HEK293 (cell line): ENCODE results near the gene TIGIT.

Experiments used
- CTCF ChIA-PET: fragments of 350-600 bp; formaldehyde crosslinking; extraction: SDS; loops from one replicate; lab custom pipeline; 2021; ENCODE audit warnings: antibody characterized with exemption; lab: Yijun Ruan, JAX
- POLR2A ChIA-PET: fragments of 300-600 bp; formaldehyde crosslinking; extraction: SDS; loops from one replicate; lab custom pipeline; 2020; ENCODE audit warnings: antibody characterized with exemption, inconsistent platforms; lab: Yijun Ruan, JAX
- H3K27ac ChIP-seq: fragments of 200-500 bp; sonication (Bioruptor generic); 2 replicates; pipeline ENCODE4 v1.5.1; 2014; ENCODE audit warnings: low read depth, low read length, control low read depth, inconsistent platforms; ENCODE audit errors: extremely low read depth
- H3K36me3 ChIP-seq, 2 experiments: fragments of 200-500 bp in 1 of 2; sonication (Bioruptor generic) in 1 of 2; 1 replicate in 1 of 2; 2 replicates in 1 of 2; pipeline ENCODE4 v1.5.1; 2014 to 2017; ENCODE audit warnings: inconsistent platforms in 2 of 2, low read length in 2 of 2; ENCODE audit not compliant: control insufficient read depth in 2 of 2, insufficient read depth in 1 of 2
- H3K4me1 ChIP-seq: fragments of 200-500 bp; sonication (Bioruptor generic); 2 replicates; pipeline ENCODE4 v1.5.1; 2014; ENCODE audit warnings: mild to moderate bottlenecking, low read length, inconsistent platforms; ENCODE audit not compliant: control insufficient read depth, insufficient read depth
- H3K4me3 ChIP-seq: 2 replicates; pipeline ENCODE4 v1.5.1; 2011; ENCODE audit warnings: low read depth, mild to moderate bottlenecking, control low read depth, low read length, moderate library complexity
- H3K9me3 ChIP-seq: fragments of 200-500 bp; sonication (Bioruptor generic); 2 replicates; pipeline ENCODE4 v1.5.1; 2014; ENCODE audit warnings: low read depth, low read length, inconsistent platforms; ENCODE audit not compliant: control insufficient read depth, insufficient read depth
- KLF1 ChIP-seq: fragments of 450-650 bp; formaldehyde crosslinking; IDR thresholded peaks from 2 replicates; pipeline ENCODE4 v1.5.1; 2016; ENCODE audit warnings: missing biosample characterization, missing genetic modification characterization
- KLF17 ChIP-seq: fragments of 450-650 bp; formaldehyde crosslinking; IDR thresholded peaks from 2 replicates; pipeline ENCODE4 v1.5.1; 2016; ENCODE audit warnings: missing biosample characterization, missing genetic modification characterization
- KLF7 ChIP-seq: fragments of 450-650 bp; formaldehyde crosslinking; IDR thresholded peaks from 2 replicates; pipeline ENCODE4 v1.5.1; 2016; ENCODE audit warnings: missing biosample characterization, missing genetic modification characterization, borderline replicate concordance
- KLF8 ChIP-seq: fragments of 450-650 bp; formaldehyde crosslinking; IDR thresholded peaks from 2 replicates; pipeline ENCODE4 v1.5.1; 2016; ENCODE audit warnings: missing biosample characterization, missing genetic modification characterization
- OSR2 ChIP-seq: fragments of 450-650 bp; formaldehyde crosslinking; IDR thresholded peaks from 2 replicates; pipeline ENCODE4 v1.5.1; 2016; ENCODE audit warnings: missing biosample characterization, missing genetic modification characterization
- PRDM1 ChIP-seq: fragments of 450-650 bp; formaldehyde crosslinking; IDR thresholded peaks from 2 replicates; pipeline ENCODE4; 2016; ENCODE audit warnings: missing biosample characterization, missing genetic modification characterization
- TSHZ1 ChIP-seq: fragments of 450-650 bp; formaldehyde crosslinking; IDR thresholded peaks from 2 replicates; pipeline ENCODE4 v1.5.1; 2016; ENCODE audit warnings: missing biosample characterization, missing genetic modification characterization, borderline replicate concordance
- ZBTB1 ChIP-seq: fragments of 450-650 bp; formaldehyde crosslinking; IDR thresholded peaks from 2 replicates; pipeline ENCODE4 v1.5.1; 2016; ENCODE audit warnings: missing biosample characterization, missing genetic modification characterization
- ZBTB17 ChIP-seq: fragments of 450-650 bp; formaldehyde crosslinking; IDR thresholded peaks from 2 replicates; pipeline ENCODE4 v1.5.1; 2016; ENCODE audit warnings: missing biosample characterization, missing genetic modification characterization
- ZEB2 ChIP-seq: fragments of 450-650 bp; formaldehyde crosslinking; IDR thresholded peaks from 2 replicates; pipeline ENCODE4 v1.5.1; 2016; ENCODE audit warnings: missing biosample characterization, missing genetic modification characterization
- ZNF133 ChIP-seq: fragments of 450-650 bp; formaldehyde crosslinking; IDR thresholded peaks from 2 replicates; pipeline ENCODE4 v1.5.1; 2016; ENCODE audit warnings: missing biosample characterization, missing genetic modification characterization
- ZNF23 ChIP-seq: fragments of 450-650 bp; formaldehyde crosslinking; IDR thresholded peaks from 2 replicates; pipeline ENCODE4 v1.5.1; 2016; ENCODE audit warnings: missing biosample characterization, missing genetic modification characterization, borderline replicate concordance
- ZNF391 ChIP-seq: fragments of 450-650 bp; formaldehyde crosslinking; IDR thresholded peaks from 2 replicates; pipeline ENCODE4 v1.5.1; 2016; ENCODE audit warnings: low read depth, missing biosample characterization, missing genetic modification characterization, borderline replicate concordance
- ZNF416 ChIP-seq: fragments of 450-650 bp; formaldehyde crosslinking; IDR thresholded peaks from 2 replicates; pipeline ENCODE4 v1.5.1; 2016; ENCODE audit warnings: missing biosample characterization, missing genetic modification characterization
- ZNF426 ChIP-seq: fragments of 450-650 bp; formaldehyde crosslinking; IDR thresholded peaks from 2 replicates; pipeline ENCODE4 v1.5.1; 2017; ENCODE audit warnings: missing biosample characterization, missing genetic modification characterization, mild to moderate bottlenecking, inconsistent platforms, moderate library complexity
- ZNF488 ChIP-seq: fragments of 450-650 bp; formaldehyde crosslinking; IDR thresholded peaks from 2 replicates; pipeline ENCODE4 v1.5.1; 2016; ENCODE audit warnings: missing biosample characterization, missing genetic modification characterization
- ZNF501 ChIP-seq: fragments of 450-650 bp; formaldehyde crosslinking; IDR thresholded peaks from 2 replicates; pipeline ENCODE4 v1.5.1; 2016; ENCODE audit warnings: missing biosample characterization, missing genetic modification characterization
- ZNF514 ChIP-seq: fragments of 450-650 bp; formaldehyde crosslinking; IDR thresholded peaks from 2 replicates; pipeline ENCODE4 v1.5.1; 2016; ENCODE audit warnings: missing biosample characterization, missing genetic modification characterization
- ZNF658 ChIP-seq: fragments of 450-650 bp; formaldehyde crosslinking; IDR thresholded peaks from 2 replicates; pipeline ENCODE4; 2016; ENCODE audit warnings: missing biosample characterization, missing genetic modification characterization
- ZNF670 ChIP-seq: fragments of 450-650 bp; formaldehyde crosslinking; IDR thresholded peaks from 2 replicates; pipeline ENCODE4 v1.5.1; 2016; ENCODE audit warnings: missing biosample characterization, missing genetic modification characterization, low read depth
- ZSCAN4 ChIP-seq: fragments of 450-650 bp; formaldehyde crosslinking; IDR thresholded peaks from 2 replicates; pipeline ENCODE4 v1.5.1; 2017; ENCODE audit warnings: missing biosample characterization, missing genetic modification characterization
- TF ChIP-seq, protein P1 (sequence below): fragments of 450-650 bp; formaldehyde crosslinking; IDR thresholded peaks from 2 replicates; pipeline ENCODE4 v1.5.1; 2016; ENCODE audit warnings: missing biosample characterization, missing genetic modification characterization
- TF ChIP-seq, protein P2 (sequence below): fragments of 450-650 bp; formaldehyde crosslinking; IDR thresholded peaks from 2 replicates; pipeline ENCODE4 v1.5.1; 2017; ENCODE audit warnings: missing biosample characterization, mild to moderate bottlenecking, missing genetic modification characterization, moderate library complexity

The TIGIT gene

DNA sequence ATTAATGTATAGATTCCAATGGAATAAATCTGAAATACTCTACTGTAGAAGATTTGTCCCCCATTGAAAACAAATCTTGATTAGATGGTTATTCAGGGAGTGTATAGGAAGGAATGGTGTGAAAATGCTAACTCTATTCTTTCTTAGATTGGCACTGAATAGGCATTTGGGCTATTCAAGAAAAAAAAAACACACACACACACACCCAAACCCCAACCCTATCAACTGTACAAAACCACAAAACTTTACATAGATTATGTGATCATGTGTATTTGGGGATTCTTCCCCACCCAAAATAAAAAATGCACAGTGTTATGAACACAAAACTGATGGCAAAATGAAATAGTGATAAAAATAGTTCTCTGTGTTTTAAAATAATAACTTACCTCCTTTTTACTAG, 61.8 kb downstream of the TIGIT start:
- POLR2A ChIA-PET = no interaction called here
- CTCF ChIA-PET = interaction anchor here (1.1 kb wide), 1 partner anchor 62 kb away, joined by 6 read pairs; the partner anchor contains the start of gene TIGIT
- no peak overlapping the region for H3K27ac ChIP-seq
- peaks cover 0 to 12% of the 10 kb centered on the region in 2 experiments; a peak in 1 of 3 replicates for H3K36me3 ChIP-seq
- H3K4me3 ChIP-seq = no peak overlapping the region
- H3K9me3 ChIP-seq = no peaks in the 10 kb centered on the region
- no peaks in the 10 kb centered on the region for H3K4me1 ChIP-seq
- TF ChIP-seq ZNF514 (tag by site-specific recombination) (no peak), ZNF133 (tag by site-specific recombination) (no peak), PRDM1 (tag by site-specific recombination) (no peak), ZNF488 (tag by site-specific recombination) (no peak), ZNF670 (tag by site-specific recombination) (no peak), ZSCAN4 (no peak), ZBTB1 (tag by site-specific recombination) (no peak), ZNF416 (tag by site-specific recombination) (no peak), ZBTB17 (tag by site-specific recombination) (no peak), KLF8 (no peak)
- TF ChIP-seq, protein P1, sequence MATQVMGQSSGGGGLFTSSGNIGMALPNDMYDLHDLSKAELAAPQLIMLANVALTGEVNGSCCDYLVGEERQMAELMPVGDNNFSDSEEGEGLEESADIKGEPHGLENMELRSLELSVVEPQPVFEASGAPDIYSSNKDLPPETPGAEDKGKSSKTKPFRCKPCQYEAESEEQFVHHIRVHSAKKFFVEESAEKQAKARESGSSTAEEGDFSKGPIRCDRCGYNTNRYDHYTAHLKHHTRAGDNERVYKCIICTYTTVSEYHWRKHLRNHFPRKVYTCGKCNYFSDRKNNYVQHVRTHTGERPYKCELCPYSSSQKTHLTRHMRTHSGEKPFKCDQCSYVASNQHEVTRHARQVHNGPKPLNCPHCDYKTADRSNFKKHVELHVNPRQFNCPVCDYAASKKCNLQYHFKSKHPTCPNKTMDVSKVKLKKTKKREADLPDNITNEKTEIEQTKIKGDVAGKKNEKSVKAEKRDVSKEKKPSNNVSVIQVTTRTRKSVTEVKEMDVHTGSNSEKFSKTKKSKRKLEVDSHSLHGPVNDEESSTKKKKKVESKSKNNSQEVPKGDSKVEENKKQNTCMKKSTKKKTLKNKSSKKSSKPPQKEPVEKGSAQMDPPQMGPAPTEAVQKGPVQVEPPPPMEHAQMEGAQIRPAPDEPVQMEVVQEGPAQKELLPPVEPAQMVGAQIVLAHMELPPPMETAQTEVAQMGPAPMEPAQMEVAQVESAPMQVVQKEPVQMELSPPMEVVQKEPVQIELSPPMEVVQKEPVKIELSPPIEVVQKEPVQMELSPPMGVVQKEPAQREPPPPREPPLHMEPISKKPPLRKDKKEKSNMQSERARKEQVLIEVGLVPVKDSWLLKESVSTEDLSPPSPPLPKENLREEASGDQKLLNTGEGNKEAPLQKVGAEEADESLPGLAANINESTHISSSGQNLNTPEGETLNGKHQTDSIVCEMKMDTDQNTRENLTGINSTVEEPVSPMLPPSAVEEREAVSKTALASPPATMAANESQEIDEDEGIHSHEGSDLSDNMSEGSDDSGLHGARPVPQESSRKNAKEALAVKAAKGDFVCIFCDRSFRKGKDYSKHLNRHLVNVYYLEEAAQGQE = no peak

- Histone ChIP-seq H3K4me3 (no peak overlapping the region), H3K27ac (no peak overlapping the region), H3K36me3 (peaks cover 0 to 8% of the 10 kb centered on the region in 2 experiments; a peak in 1 of 3 replicates), H3K4me1 (no peaks in the 10 kb centered on the region), H3K9me3 (no peaks in the 10 kb centered on the region)
- CTCF ChIA-PET = interaction anchor here (1.1 kb wide), 1 partner anchor 62 kb away, joined by 6 read pairs; the partner anchor contains the start of gene TIGIT
- TF ChIP-seq, protein P2, sequence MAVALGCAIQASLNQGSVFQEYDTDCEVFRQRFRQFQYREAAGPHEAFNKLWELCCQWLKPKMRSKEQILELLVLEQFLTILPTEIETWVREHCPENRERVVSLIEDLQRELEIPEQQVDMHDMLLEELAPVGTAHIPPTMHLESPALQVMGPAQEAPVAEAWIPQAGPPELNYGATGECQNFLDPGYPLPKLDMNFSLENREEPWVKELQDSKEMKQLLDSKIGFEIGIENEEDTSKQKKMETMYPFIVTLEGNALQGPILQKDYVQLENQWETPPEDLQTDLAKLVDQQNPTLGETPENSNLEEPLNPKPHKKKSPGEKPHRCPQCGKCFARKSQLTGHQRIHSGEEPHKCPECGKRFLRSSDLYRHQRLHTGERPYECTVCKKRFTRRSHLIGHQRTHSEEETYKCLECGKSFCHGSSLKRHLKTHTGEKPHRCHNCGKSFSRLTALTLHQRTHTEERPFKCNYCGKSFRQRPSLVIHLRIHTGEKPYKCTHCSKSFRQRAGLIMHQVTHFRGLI = no peak
- TF ChIP-seq ZNF501 (tag by site-specific recombination) = no peak
- TF ChIP-seq ZNF426 (tag by site-specific recombination) = no peak
- no peak for TF ChIP-seq KLF7 (tag by site-specific recombination)
- TF ChIP-seq OSR2 (tag by site-specific recombination) = no peak
- no peak for TF ChIP-seq ZNF133 (tag by site-specific recombination)
- TF ChIP-seq ZEB2 = no peak
- TF ChIP-seq ZNF391 (tag by site-specific recombination) = no peak
- TF ChIP-seq ZNF658 = no peak
- no peak for TF ChIP-seq KLF1 (tag by site-specific recombination)
- no peak for TF ChIP-seq TSHZ1
- TF ChIP-seq ZNF23 (tag by site-specific recombination) = no peak
- TF ChIP-seq KLF17 (tag by site-specific recombination) = no peak
- POLR2A ChIA-PET = no interaction called here
Observed at GRCh38 chr3:114356066-114356465, 62.2 kb downstream of the TIGIT start.
